ENCODE measurements around the gene TLR8. TPM values are rescaled to one million over a fixed set of nuclear protein-coding genes. Genes with fewer than 3 reads are reported as not detected.

The TLR8 gene
- polyA plus RNA-seq, 1 of the 3 experiments (the other 2 are of a cell fraction) = not detected

DNA sequence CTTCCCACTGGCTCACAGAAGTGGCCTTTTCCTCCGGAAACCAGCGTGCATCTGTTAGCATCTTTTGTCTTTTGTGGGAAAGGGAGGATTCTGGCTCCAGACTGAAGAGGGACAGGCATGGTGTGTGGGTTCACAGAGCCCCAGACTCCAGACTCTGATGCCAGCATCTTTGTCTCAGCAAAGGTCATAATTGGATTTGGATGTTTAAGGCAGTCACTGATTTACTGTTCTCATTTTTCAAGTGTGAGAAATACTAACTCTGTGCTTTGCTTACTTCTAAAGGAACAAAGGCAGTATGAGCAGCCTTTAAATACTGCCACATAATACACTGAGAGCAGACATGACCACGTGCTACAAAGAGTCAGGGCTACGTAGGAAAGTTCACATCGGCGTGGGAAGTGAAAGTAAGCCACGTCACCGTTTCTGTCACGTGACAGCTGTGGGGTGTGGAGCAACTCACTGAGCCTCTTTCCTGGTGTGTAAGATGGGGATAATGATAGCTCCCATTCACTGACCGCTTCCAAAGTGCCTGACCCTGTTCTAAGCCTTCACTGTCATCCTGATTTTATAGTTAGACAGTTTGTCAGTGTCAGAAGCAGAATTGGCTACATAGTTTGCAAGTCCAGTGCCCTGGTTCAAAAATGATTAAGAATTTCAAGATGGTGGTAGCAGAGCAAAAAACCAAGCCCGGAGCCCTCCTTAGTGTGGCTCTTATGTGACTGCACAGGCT, 43.7 kb downstream of the TLR8 start (continued):
- TF ChIP-seq, protein P1, sequence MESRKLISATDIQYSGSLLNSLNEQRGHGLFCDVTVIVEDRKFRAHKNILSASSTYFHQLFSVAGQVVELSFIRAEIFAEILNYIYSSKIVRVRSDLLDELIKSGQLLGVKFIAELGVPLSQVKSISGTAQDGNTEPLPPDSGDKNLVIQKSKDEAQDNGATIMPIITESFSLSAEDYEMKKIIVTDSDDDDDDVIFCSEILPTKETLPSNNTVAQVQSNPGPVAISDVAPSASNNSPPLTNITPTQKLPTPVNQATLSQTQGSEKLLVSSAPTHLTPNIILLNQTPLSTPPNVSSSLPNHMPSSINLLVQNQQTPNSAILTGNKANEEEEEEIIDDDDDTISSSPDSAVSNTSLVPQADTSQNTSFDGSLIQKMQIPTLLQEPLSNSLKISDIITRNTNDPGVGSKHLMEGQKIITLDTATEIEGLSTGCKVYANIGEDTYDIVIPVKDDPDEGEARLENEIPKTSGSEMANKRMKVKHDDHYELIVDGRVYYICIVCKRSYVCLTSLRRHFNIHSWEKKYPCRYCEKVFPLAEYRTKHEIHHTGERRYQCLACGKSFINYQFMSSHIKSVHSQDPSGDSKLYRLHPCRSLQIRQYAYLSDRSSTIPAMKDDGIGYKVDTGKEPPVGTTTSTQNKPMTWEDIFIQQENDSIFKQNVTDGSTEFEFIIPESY (IDR thresholded peaks at IDR 0.05; ENCODE audit: borderline replicate concordance, low read depth) = no peak

DNA sequence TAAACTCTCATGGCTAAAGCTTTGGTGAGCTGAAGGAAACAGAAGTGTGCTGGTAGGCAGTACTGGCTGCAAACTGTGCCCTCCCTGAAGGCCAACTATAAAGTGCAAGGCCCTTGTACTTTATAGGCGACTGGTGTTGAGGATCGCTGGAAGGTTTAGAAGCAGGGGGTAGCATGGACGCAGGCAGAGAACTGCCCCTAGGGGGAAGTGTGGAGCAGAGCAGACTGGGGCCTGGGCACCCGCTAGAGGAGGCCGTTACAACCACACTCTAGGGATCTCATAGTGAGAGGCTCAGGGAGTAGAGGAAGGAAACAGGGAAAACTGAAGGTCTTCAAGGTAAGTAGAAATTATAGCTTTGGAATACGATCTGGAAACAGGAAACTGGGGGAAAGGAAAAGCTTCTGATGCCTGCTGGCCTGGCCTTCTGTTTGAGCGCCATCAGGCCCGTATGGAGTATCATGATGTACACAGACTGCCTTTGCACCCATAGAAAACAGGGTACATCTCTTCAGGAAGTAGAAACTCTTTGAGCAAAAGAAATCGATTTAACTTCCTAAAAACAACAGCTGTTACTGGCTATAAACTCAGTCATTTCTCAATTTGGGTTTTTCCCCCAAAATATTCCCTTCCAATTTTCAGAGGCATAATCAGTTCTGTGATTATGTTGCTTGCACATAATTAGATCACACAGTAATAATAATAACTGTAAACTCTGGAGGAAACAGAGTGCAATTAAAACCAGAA, 44.6 kb downstream of the TLR8 start:
- WGBS (ENCODE audit: low lambda C conversion rate) = 56% methylated on average over 9 of the region's 9 CpGs

More for the DNA sequence above, 44.6 kb downstream of the TLR8 start:
- Histone ChIP-seq H3K27ac (ENCODE audit: low read depth in 2 of 2, low read length in 1 of 2) (peak overlapping the region in 1 of 2 experiments; percentile 85; a peak in 2 of 4 replicates), H3K4me3 (ENCODE audit: low read depth in 2 of 2, low read length in 1 of 2) (no peak overlapping the region), H3K79me2 (ENCODE audit: insufficient read depth) (no peaks in the 10 kb centered on the region), H3K4me2 (0 out of 2 replicates have a peak overlapping the region, but pooled peaks have one; percentile 49), H3F3A (replicated peaks; ENCODE audit: insufficient read depth) (peaks cover 13% of the 10 kb centered on the region), H2AFZ (ENCODE audit: low read depth) (peak overlapping the region; percentile 74; the same call in 1 of the 2 replicates), H4K20me1 (ENCODE audit: insufficient read depth) (no peaks in the 10 kb centered on the region), H3K27me3 (ENCODE audit: insufficient read depth) (no peaks in the 10 kb centered on the region), H3K4me1 (ENCODE audit: control insufficient read depth in 1 of 2, insufficient read depth in 2 of 2, low read depth in 1 of 2, low read length in 1 of 2) (peaks cover 15 to 38% of the 10 kb centered on the region in 2 experiments; a peak in 3 of 4 replicates), H3K9me3 (no peaks in the 10 kb centered on the region), H3K9me2 (no peaks in the 10 kb centered on the region), H3K36me3 (replicated peaks in 1 of 2; ENCODE audit: control insufficient read depth in 1 of 2, insufficient read depth in 2 of 2, low read length in 1 of 2) (no peaks in the 10 kb centered on the region), H3K9ac (no peak overlapping the region; the same call in 1 of the 2 replicates)
- peak; percentile 29; the same call in 1 of the 2 replicates for TF ChIP-seq SMC3 (IDR thresholded peaks at IDR 0.05; ENCODE audit: low read depth, low read length)
- no peak for TF ChIP-seq FOXM1 (IDR thresholded peaks at IDR 0.05; ENCODE audit: low read depth)
- TF ChIP-seq, protein P1 (IDR thresholded peaks at IDR 0.05; ENCODE audit: borderline replicate concordance, low read depth) = 0 out of 2 replicates have a peak, but pooled peaks have one; percentile 45
- TF ChIP-seq RAD21 (IDR thresholded peaks at IDR 0.05; ENCODE audit: low read length) = peak; percentile 42
- TF ChIP-seq, protein P2, sequence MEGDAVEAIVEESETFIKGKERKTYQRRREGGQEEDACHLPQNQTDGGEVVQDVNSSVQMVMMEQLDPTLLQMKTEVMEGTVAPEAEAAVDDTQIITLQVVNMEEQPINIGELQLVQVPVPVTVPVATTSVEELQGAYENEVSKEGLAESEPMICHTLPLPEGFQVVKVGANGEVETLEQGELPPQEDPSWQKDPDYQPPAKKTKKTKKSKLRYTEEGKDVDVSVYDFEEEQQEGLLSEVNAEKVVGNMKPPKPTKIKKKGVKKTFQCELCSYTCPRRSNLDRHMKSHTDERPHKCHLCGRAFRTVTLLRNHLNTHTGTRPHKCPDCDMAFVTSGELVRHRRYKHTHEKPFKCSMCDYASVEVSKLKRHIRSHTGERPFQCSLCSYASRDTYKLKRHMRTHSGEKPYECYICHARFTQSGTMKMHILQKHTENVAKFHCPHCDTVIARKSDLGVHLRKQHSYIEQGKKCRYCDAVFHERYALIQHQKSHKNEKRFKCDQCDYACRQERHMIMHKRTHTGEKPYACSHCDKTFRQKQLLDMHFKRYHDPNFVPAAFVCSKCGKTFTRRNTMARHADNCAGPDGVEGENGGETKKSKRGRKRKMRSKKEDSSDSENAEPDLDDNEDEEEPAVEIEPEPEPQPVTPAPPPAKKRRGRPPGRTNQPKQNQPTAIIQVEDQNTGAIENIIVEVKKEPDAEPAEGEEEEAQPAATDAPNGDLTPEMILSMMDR (IDR thresholded peaks at IDR 0.05) = peak; percentile 66
- ChIA-PET CTCF (interaction anchor here (0.9 to 1.6 kb wide), 3 partner anchors 10 to 695 kb away, joined by 3 to 9 read pairs (median 3); no protein-coding TSS in a partner anchor), POLR2A (no interaction called here)
- peak; percentile 39 for DNase-seq

Data from SK-N-SH (cell line).